Spleen (tissue), 11 donors: ENCODE measurements around the gene YIPF4. TPM values are rescaled to one million over a fixed set of nuclear protein-coding genes. Genes with fewer than 3 reads are reported as not detected.
A peak's percentile ranks its signal among the peaks of the same experiment; 100 is the strongest.
"Not testable (repeated sequence)": the region's sequence is repeated elsewhere in the genome, so short reads cannot be mapped to it uniquely, and the experiment has no call there.

ENCODE experiments used
- DNase-seq: peaks from one replicate; pipeline ENCODE4 v3.0.0-alpha.2; 2020
- H3K27ac ChIP-seq, 8 donors: fragments of 200-600 bp; sonication (generic) in 7 of 8; 1 replicate in 4 of 8; 2 replicates in 4 of 8; pipeline versions ENCODE4 v1.5.0 to v1.8.0; 2016 to 2021; ENCODE audit warnings: inconsistent platforms in 4 of 8, mild to moderate bottlenecking in 4 of 8, moderate library complexity in 1 of 8
- H3K27me3 ChIP-seq, 7 donors: fragments of 200-600 bp; sonication (generic) in 6 of 7; replicated peaks in 1 of 7; 1 replicate in 4 of 7; 2 replicates in 3 of 7; pipeline versions ENCODE4 v1.5.0 to v1.8.0; 2016 to 2021; ENCODE audit warnings: inconsistent platforms in 3 of 7, mild to moderate bottlenecking in 1 of 7
- H3K36me3 ChIP-seq, 6 donors: fragments of 200-600 bp; sonication (generic) in 5 of 6; 1 replicate in 4 of 6; 2 replicates in 2 of 6; pipeline versions ENCODE4 v1.5.0 to v1.8.0; 2016 to 2021; ENCODE audit warnings: inconsistent platforms in 2 of 6
- H3K4me1 ChIP-seq, 6 donors: fragments of 200-600 bp; sonication (generic) in 5 of 6; 1 replicate in 3 of 6; 2 replicates in 3 of 6; pipeline versions ENCODE4 v1.5.0 to v1.8.0; 2016 to 2021; ENCODE audit warnings: inconsistent platforms in 3 of 6
- H3K4me3 ChIP-seq, 8 donors: fragments of 200-600 bp; sonication (generic) in 7 of 8; 1 replicate in 4 of 8; 2 replicates in 4 of 8; pipeline versions ENCODE4 v1.5.0 to v1.8.0; 2016 to 2021; ENCODE audit warnings: inconsistent platforms in 4 of 8, mild to moderate bottlenecking in 4 of 8, moderate library complexity in 2 of 8
- H3K9me3 ChIP-seq, 8 donors: fragments of 200-600 bp; sonication (generic) in 7 of 8; 1 replicate in 4 of 8; 2 replicates in 4 of 8; pipeline versions ENCODE4 v1.5.0 to v1.8.0; 2016 to 2021; ENCODE audit warnings: inconsistent platforms in 4 of 8
- POLR2A ChIP-seq, 3 donors: fragments of 450-650 bp; IDR thresholded peaks; one replicate each; pipeline ENCODE4 v1.5.1; 2017; ENCODE audit warnings: antibody characterized with exemption in 3 of 3, mild to moderate bottlenecking in 1 of 3
- POLR2AphosphoS5 ChIP-seq, 3 donors: sonication (generic); formaldehyde crosslinking; IDR thresholded peaks; one replicate each; pipeline ENCODE4 v1.5.1; 2017; ENCODE audit warnings: antibody characterized with exemption in 3 of 3
- WGBS, 5 donors: extraction: QIAGEN DNeasy Blood & Tissue Kit in 3 of 5; methylation state at CpG; one replicate each; pipeline versions ENCODE4 v1.1.5 to v1.1.7; 2013 to 2018; 5-methylcytosine and 5-hydroxymethylcytosine counted together
- intact Hi-C: fragments of 100-400 bp; cut with DNase I; formaldehyde crosslinking; loops from one replicate; pipeline ENCODE4 v1.15.0; 2023; ENCODE audit warnings: low total_unique reads
- polyA plus RNA-seq, 3 donors: library from polyadenylated mRNA; stranded (reverse); fragments of 200-250 nt; gene quantifications; one replicate each; pipeline ENCODE4 v1.2.1, GENCODE V29; 2013
- total RNA-seq, 7 donors: library from RNA; depleted of rRNA in 3 of 7; stranded (reverse); fragments of >200 nt in 3 of 7; fragmentation: NEBNext Ultra II Directional in 4 of 7; extraction: Animal tissue kit (Norgen Biotek cat#: 25700) in 4 of 7; gene quantifications; one replicate each; pipeline versions ENCODE4 v1.1.0 to v1.2.1, GENCODE V29; 2016 to 2021
- TF ChIP-seq, protein P1 (sequence below), 11 experiments: fragments of 200-600 bp in 7 of 11; fragments of 450-650 bp in 4 of 11; sonication (generic) in 4 of 11; IDR thresholded peaks in 8 of 11; conservative IDR thresholded peaks in 3 of 11; 1 replicate in 7 of 11; 2 replicates in 4 of 11; pipeline versions ENCODE4 v1.4.0 to v1.8.0; 2016 to 2021; ENCODE audit warnings: antibody characterized with exemption in 11 of 11, inconsistent platforms in 4 of 11, mild to moderate bottlenecking in 1 of 11
- donor health status: healthy with polysubstance abuse.
- donor health status: DM: no; HTN: no; CAD: no; lungs with moderate emphysema.
- donor health status: DM: no; HTN: no; CAD: no.
- donor health status: Bipolar disorder and iron deficiency.
- donor health status: healthy.
- donor health status: DM: no; HTN: no; CAD: no.
- donor health status: DM: yes; HTN: yes; CAD: no.

YIPF4 gene
- total and polyA plus RNA-seq, 10 donors: 6.5 to 56.0 (median 19.4) TPM

DNA sequence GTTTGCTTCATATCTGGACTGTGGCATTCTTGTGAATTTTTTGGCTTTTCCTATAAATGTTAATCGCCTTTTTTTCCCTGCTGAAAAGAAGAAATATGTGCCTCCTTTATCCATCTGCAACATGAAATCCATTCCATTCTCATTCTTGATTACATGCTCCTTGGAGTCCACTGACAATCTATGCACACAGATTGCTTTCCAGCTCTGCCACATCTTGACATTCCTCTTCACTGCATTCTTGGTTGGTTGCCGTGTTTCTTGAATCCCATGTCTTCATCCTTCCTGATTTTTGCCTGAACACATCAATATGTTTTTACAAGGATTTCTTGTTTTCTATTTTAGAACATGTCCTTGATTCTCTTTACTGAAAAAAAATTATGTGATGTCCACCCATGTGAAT lies 52.4 kb downstream of the YIPF4 start:
- Histone ChIP-seq H3K4me1 (no peaks in the 10 kb centered on the region), H3K27me3 (no peaks in the 10 kb centered on the region), H3K27ac (no peak overlapping the region), H3K36me3 (peaks cover 0 to 8% (median 0%) of the 10 kb centered on the region in 6 donors), H3K4me3 (no peak overlapping the region), H3K9me3 (no peaks in the 10 kb centered on the region)
- intact Hi-C loops: no loop called here
- no peak for TF ChIP-seq POLR2A (IDR thresholded peaks at IDR 0.05)
- no peak for TF ChIP-seq POLR2AphosphoS5 (IDR thresholded peaks at IDR 0.05)
- TF ChIP-seq, protein P1, sequence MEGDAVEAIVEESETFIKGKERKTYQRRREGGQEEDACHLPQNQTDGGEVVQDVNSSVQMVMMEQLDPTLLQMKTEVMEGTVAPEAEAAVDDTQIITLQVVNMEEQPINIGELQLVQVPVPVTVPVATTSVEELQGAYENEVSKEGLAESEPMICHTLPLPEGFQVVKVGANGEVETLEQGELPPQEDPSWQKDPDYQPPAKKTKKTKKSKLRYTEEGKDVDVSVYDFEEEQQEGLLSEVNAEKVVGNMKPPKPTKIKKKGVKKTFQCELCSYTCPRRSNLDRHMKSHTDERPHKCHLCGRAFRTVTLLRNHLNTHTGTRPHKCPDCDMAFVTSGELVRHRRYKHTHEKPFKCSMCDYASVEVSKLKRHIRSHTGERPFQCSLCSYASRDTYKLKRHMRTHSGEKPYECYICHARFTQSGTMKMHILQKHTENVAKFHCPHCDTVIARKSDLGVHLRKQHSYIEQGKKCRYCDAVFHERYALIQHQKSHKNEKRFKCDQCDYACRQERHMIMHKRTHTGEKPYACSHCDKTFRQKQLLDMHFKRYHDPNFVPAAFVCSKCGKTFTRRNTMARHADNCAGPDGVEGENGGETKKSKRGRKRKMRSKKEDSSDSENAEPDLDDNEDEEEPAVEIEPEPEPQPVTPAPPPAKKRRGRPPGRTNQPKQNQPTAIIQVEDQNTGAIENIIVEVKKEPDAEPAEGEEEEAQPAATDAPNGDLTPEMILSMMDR (IDR thresholded peaks at IDR 0.05 in 8 of 11, conservative IDR thresholded peaks at IDR 0.05 in 3 of 11): no peak
- 91 to 94% (median 93%) methylated on average over 2 of the region's 2 CpGs for WGBS, 5 donors
- no peak for DNase-seq

DNA sequence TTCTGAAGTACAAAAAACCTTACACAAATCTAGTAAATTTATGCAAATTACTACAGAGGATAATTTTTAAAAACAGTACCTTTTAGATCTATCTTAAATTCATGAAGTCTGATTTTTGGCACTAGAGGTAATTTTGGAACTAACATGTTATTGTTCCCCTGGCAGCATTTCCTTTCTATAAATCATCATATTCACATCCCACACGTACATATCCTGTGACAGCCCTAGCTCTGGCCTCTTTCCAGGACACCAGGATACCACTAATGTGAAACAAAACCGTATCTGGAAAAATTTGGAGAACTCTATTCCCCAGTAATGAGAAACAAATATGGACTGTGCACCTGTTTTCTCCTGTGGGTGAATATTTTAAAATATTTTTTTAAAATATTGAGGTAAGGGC lies 65.1 kb downstream of the YIPF4 start:
- Histone ChIP-seq H3K4me1 (no peaks in the 10 kb centered on the region), H3K4me3 (peak overlapping the region in 3 of 8 donors; percentile 9 to 42 (median 27)), H3K27me3 (no peaks in the 10 kb centered on the region), H3K27ac (peak overlapping the region in 1 of 8 donors; percentile 18), H3K9me3 (no peaks in the 10 kb centered on the region), H3K36me3 (peaks cover 0 to 9% (median 0%) of the 10 kb centered on the region in 6 donors)
- WGBS, 5 donors: 21 to 36% (median 33%) methylated on average over 2 of the region's 2 CpGs
- peak; percentile 5 for DNase-seq
- intact Hi-C loops: no loop called here
- TF ChIP-seq POLR2AphosphoS5 (IDR thresholded peaks at IDR 0.05) (no peak), POLR2A (IDR thresholded peaks at IDR 0.05) (no peak)
- TF ChIP-seq, protein P1 (IDR thresholded peaks at IDR 0.05 in 8 of 11, conservative IDR thresholded peaks at IDR 0.05 in 3 of 11): no peak

DNA sequence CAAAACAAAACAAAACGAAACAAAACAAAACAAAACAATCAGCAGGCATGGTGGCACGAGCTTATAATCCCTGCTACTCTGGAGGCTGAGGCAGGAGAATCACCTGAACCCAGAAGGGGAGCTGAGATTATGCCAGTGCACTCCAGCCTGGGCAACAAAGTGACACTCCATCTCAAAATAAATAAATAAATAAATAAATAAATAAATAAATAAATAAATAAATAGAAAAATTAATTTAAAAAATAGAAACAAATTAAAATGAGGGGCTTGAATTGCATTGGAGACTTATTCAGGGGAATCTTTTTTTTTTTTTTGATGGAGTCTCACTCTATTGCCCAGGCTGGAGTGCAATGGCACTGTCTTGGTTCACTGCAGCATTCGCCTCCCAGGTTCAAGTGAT lies 73.1 kb downstream of the YIPF4 start:
- H3K9me3 ChIP-seq, H3K36me3 ChIP-seq, H3K27ac ChIP-seq, DNase-seq, H3K27me3 ChIP-seq, H3K4me3 ChIP-seq, H3K4me1 ChIP-seq, intact Hi-C loops: not testable (repeated sequence)
- WGBS, 5 donors: 76 to 98% (median 93%) methylated on average over 3 of the region's 3 CpGs

DNA sequence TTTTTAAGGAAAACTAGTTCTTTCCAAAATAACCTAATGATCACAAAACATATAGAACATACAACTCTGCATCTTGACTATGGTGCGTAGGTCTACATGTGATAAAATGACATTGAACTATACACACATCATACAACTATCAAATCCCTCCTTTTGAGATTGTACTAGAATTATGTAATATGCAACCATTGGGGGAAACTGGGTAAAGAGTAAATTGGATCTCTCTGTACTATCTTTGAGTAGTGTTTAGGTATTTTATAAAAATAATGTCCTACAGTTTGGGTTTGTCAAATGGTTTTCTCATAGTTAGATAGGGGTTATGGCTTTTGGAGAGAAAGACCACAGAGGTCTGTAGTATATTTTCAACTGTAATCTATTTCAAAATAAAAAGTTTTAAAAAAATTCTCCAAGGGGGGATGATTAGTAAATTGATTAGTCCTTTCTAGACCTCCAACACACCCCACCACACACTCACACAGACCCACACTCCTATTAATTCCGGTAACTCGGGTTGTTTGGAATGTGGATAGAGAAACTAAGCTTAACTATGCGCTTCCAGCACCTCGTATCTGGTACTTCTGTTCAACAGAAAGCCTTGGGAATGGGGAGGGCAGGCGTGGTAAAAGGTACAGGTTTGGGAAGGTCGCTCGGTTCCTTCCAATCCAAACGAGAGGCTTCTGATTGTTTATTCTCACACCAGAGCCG lies 78.4 kb downstream of the YIPF4 start:
- intact Hi-C loops: no loop called here
- Histone ChIP-seq H3K4me1 (peaks cover 14 to 42% (median 38%) of the 10 kb centered on the region in 6 donors), H3K9me3 (no peaks in the 10 kb centered on the region), H3K27me3 (no peaks in the 10 kb centered on the region), H3K4me3 (peak overlapping the region; percentile 90 to 99 (median 96)), H3K36me3 (peaks cover 0 to 6% (median 0%) of the 10 kb centered on the region in 6 donors), H3K27ac (peak overlapping the region; percentile 97 to 99 (median 98))
- TF ChIP-seq, protein P1 (IDR thresholded peaks at IDR 0.05 in 8 of 11, conservative IDR thresholded peaks at IDR 0.05 in 3 of 11): no peak
- no peak for TF ChIP-seq POLR2A (IDR thresholded peaks at IDR 0.05)
- TF ChIP-seq POLR2AphosphoS5 (IDR thresholded peaks at IDR 0.05): no peak
- WGBS, 5 donors: 10 to 11% (median 10%) methylated on average over 10 of the region's 10 CpGs
- no peak for DNase-seq
